Fibroblast of the conjunctiva (primary cell): ENCODE data around the gene CYTH1.

Experiments used
- DNase-seq: peaks from one replicate; pipeline ENCODE4 v3.0.0-alpha.2; 2010; ENCODE audit warnings: low read depth

The CYTH1 gene

DNA sequence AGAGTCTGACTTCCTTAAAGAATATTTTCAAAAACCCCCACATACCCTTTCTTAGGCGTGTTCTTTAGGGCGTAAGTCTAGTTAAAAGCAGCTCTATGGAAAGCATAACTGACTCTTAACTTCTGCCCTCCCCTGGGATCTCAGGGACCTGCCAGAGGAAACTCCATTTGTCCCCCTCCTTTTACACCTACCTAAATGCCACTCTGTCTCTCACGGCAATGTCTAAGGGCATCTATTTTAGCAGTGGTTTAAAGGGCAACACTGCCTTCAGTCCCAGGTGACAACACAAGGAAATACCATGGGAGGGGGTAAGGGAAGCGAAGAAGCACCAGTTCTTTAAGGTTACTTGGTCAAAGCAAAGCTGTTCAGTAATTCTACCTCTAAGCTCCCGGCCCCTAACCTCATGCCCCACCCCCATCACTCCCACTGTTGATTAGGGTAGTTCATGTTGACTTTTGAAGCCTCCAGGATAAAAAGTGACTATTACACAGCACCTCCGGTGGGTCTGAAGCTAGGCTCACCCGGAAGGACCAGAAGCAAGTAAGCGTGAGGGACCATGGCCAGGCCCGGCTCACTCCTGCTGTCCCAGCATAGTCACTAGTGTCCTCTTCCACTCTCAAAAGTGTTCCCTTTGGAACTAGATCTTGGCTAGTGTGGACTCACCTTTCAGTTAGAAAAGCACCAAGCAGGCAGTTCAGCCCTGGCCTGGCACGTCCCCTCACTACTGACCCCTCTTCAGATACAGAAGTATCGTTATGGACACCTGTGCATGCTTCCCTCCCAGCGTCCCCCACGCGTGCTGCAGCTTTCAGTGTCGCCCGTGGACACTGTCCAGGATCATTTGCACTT, 47.1 kb downstream of the CYTH1 start:
- no peak for DNase-seq

DNA sequence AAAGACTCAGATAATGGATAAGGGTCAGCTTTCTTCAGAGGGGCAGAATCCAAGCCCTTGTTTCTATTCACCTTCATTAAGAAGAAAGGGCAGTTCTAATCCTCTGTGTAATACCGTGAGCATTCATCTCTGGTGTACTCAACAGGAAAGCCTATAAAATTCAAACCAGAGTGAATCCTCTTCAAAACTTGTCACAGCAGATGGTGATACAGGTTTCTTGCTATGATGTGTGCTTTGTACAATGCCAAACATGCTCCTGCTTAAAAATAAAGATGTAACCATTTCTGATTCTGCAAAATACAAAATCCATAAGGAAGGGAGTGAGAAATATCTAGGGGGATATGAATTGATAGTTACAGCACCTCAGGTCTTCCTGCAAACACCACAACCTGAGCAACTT, 49.7 kb downstream of the CYTH1 start:
- DNase-seq = no peak

DNA sequence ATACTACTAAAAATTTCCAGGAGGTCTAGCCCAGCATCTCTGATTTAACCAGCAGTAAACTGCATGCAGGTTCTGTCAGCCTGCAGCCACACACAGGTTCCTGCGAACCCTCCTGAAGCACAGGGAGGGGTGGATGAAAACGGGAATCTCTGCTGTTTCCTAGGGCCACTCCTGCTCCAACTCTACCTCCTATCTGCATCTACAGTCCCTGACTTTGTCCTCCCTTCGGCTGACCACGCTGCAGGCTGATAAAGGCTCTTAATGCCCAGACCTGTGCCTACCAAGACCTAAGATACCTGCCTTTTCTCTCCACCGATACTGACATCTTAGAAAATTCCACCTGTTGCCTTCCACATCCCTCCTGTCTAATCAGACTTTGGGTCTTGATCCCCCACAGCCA, 50.2 kb downstream of the CYTH1 start:
- DNase-seq = no peak

DNA sequence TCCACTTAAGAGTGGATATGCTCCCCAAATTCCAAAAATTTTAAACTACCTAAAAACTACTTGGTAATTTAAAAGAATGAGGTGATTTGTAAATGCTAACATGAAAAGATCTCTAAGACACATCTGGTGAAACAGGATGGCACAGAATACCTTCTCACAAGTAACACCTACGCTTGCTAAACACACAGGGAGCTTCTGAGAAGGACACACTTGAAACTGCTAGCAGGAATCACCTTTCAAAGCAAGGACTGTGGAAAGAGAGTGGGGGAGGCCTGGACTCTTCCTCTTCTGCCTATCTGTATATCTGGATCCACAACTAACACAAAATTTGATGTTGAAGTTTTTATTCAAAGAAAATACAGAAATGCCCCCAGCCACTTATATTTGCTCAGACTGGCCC, 52.4 kb downstream of the CYTH1 start:
- DNase-seq = no peak

DNA sequence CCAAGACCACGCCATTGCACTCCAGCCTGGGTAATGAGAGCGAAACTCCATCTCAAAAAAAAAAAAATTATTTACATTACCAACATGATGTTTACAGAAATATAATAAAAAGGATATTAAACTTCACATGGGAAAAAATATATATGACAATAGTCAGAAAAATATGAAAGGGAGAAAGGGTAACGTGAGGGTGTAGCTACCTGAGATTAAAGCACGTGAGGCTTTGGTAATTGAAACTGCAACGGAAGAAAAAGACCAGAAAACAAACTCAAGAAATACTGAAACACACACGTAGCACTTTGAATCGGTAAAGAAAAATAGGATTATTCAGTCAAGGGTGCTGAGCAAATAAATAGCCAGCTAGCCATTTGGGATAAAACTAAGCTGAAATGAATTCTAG, 53.6 kb downstream of the CYTH1 start:
- DNase-seq = no peak

DNA sequence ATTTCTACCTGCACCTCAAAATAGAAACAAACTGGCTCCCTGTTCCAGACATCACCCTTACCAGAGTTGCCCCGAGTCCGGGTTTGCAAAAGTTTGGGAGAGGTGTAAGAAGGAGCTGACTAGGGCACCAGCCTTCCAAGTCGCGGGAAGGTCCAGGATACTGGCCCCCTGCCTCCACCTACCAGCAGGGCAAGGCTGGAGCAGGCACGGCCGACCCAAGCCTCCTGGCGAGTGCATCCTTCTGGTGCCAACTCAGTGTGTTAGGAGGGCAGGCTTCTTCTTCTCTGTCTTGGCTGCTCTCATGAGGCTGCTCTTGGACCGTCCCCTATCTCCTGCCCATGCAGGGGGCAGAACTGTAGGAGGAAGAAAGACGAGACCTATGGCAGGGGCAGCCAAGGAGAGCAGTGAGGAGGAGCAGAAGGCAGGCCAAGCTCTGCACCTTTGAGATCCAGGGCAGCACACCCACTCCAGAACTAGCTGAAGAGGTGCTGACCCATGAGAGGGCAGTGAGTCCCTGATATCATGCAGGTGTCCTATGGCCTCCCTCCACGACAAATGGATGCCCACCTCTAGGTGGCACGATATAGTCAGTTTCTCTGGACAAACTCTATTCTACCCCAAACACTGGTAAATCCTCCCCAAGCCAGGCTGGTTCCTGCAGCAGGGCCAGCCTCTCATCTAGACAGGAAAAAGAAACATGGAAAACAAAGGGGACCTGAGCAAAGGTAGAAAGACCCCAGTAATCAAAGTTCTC, 54.4 kb downstream of the CYTH1 start:
- DNase-seq = no peak

DNA sequence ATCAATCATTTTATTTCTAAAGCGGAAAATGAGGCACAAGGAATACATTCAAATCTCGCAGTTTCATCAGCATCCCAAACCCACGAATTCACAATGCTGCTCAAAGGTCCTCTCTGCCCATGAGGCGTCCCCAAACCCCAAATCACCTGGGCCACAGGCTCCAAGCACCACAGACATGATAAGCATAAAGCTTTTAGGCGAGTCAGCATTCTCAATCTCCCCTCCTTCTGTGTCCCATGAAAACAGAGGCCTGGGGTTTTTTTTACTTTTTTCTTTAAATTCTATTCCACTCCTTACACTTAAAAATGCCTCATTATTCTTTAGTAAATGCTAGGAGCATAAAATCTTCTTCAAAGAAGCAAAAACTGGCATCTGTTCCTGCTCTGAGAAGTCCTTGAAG, 55.0 kb downstream of the CYTH1 start:
- no peak for DNase-seq

DNA sequence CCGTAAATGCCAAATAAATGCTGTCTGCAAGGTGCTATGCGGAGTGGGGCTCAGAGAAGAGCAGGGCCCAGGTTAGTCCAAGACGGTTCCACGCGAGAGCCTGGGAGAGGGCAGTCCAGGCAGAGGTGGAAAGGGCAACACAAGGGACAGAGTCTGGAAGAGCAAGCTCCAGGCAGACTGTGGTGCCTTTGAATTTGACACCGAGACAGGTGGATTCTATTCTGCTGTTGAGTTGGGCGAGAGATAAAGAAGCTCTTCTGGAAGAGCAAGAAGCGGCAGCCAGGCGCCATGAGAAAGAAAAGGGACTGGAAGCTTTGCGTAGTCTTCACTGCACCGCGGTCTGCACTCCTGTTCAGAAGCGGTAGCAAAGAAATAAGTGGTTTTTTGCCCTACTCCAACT, 55.6 kb downstream of the CYTH1 start:
- DNase-seq = no peak

DNA sequence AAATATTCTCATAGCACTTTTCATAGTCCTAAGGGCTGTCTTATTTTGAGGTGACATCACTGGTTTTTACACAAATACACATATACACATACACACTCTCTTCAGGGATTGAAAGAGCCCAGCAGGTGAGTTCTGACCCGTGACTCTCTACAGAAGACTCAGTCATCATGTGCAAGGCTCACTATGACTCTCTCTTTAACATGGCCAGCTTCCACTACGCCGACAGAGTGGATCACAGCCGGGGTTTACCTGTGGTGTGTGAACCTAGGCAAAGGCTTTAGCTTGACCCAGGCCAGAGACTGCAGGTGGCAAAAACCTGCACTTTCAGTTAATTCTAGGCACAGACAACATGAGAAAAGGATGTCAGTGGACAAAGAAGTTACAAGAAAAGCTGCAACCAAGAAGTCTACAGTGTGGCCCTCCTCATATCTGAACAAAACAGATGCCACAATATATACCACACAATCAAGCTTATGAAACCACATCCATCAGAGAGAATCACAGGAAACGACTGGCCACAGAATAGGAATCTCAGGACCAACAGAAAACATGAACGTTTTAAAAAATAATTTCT, 56.5 kb downstream of the CYTH1 start:
- no peak for DNase-seq

DNA sequence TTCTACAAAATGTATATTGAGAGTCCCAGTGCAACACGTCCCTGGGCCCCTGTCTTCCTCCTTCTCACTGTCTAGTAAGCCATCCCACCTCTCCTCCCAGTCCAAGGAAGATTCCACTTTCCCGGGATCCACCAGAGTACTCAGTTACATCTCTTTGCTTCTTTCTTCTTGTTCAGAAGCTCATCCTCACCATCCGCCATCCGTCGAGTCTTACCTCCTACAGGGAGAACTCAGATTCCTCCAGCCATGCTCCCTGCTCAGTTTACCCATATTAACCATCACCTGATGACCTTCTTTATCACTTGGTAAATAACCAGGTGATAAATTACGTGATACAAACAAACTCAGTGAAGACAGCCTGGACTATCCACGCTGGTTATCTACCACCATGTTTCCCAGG, 57.1 kb downstream of the CYTH1 start:
- no peak for DNase-seq

DNA sequence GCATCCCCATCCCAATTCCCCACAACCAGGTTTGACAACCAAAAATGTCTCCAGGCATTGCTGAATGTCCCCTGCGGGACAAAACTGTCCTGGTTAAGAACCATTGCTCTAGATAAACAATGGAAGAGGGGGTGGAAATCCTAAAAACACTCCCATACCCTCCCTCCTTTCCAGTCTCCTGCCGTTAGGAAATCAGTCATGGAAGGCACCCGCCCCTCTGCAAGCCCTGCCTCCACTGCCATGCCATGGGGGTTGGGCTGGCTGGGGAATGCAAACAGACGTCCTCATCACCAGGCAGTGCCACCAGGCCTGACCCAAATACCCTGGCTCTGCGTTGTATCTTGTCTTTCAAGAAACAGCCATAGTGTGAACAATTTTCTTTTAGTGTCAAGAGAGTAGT, 57.5 kb downstream of the CYTH1 start:
- DNase-seq = no peak

DNA sequence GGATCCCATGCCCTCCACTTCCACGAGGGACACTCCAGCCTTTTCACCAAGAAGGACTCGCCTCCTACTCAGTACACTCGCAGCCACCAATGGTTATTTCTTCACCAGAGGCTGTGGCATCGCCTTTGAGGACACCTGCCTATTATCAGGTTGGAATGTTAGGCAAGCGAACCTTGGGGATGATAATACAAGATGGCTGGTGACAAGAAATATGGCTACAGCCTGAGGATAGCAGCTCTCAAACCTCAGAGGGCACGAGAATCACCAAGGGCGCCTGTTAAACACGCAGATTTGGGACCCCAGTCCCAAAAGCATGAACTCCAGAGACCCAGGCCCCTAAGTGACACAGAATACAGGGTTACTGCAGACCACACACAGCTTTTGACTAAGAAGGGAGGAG, 58.1 kb downstream of the CYTH1 start:
- no peak for DNase-seq

DNA sequence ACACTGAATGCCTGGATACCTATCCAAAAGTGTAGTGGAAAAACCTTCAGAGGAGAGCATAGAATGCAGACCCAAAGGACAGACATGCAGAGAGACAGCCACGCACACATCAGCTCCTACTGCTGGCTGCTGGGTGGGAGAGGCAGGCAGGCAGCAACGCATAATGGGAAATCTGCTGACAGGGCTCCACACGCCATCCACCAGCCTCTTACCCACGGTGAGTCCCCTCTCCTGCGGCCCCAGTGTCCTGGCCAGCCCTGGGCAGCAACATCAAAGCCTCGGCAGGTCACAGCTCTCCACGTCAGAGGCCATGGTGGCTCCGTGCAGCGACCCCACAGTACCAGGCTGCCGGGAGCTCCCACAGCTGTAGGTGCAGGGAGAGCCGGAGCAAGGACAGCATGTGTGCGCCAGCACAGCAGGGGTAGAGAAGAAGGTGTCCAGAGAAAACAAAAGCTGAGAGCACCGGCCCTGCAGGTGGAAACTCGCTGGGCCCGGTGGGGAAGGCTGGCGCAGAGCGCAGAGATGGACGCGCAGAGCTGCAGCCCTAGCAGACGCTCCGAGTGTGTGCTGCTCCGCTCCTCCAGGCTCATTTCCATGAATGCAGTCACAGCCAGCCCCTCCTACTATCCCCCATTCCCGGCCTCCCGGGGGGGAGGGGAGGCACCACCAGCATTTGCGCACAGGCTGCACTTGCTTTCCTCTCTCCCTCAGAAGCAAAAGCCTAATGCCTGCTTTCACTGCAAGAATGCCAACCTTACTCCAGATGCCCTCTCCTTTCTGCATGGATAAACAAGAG, 58.9 kb downstream of the CYTH1 start:
- no peak for DNase-seq

DNA sequence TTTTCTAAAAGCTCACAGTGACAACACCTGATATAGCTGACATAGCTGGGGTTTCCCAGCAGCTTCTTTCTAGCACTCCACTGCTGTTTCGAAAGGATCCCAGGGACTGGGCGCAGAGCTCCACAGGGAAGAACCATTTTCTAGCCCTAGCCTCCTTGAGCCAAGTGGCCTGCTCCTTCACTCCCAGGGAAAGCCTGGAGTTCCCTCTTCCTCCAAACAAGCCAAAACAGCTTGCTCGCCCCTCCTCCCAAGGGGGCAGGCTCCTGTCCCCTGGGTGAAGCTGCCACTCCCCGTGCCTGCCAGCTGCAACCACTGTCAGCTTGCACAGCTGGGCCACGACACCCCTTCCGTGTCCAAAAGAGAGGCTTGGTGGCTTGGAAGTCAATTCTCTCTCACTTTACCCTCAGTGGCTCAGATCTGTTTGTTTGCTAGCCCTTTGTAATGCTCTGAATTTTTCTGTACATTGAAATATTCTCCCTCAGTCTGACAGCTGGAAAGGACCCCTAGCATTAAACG, 59.8 kb downstream of the CYTH1 start:
- no peak for DNase-seq

DNA sequence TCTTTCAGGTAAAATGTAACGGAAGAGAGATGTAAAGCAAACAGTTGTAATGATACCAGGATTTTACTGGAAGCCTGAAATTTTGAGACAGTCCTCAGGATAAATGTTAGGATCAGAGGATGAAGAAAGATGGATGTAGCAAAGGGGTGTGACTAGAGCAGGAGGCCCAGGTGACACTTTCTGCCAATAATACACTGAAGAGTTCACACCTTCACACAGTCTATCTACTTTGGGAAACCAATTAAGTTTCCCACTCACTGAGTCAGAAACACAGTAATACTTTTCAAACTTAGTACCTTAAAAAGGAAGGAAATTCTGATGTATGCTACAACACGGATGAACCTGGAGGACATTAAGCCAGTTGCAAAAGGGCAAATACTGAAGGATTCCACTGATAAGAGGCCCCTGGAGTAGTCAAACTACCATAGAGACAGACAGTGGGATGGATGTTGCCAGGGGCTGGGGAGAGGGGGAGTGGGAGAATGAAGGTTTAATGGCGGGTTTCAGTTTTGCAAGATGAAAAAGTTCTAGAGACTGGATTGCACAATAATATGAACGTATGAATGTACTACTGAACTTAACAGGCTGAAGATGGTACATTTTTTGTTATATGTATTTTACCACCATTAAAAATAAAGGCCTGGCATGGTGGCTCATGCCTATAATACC, 62.3 kb downstream of the CYTH1 start:
- DNase-seq = no peak

DNA sequence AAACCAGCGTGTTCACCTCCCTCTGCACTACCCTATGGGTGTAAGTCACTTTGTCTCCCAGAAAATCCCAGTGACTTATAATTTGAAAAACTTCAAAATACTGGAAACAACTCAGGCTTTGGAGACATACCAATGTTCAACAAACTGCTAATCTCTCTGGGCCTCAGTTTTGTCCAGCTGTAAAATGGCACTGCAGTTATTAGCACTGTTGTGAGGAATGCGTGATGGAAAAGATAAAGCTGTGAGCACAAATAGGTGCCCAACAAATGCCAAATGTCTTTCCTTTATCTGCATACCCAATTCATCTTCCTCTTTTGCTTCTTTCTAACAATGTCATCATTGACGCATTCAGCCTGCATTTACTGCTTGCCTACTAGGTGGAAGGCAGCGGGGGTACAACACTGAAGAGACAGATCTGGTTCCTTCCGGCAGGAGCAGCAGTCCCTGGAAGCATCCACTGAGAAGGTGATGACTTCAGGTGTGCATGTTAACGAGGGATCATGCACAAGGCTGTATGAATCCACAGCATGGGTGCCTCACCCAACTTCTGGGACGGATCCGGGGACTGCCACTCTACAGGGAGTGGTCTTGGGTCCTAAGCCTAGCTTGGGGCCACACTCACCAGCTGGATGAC, 63.4 kb downstream of the CYTH1 start:
- no peak for DNase-seq

DNA sequence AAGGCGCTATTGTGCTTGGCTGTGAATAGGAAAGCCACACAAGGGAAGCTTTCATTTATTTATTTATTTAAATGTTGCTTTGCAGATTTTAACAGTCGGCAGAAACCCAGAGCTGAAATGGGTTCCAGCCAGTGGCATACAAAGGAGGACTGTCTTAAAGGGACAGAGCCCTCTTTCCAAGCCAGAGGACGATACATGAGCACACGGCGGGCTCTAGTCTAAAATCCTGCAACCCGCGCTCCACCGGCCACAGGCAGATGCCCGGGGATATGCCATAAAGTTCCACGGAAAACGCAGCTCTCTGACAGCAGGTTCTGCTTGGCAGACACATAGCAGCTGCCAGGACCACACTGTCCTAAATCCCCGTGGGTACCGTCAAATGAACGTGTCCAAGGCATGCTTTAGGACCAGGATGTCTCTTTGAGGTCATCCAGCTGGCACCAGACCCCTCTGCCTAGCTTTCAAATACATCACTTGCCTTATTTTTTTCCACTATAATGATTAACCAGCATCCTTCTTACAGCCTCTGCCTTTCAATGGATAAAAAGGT, 64.6 kb downstream of the CYTH1 start:
- no peak for DNase-seq

DNA sequence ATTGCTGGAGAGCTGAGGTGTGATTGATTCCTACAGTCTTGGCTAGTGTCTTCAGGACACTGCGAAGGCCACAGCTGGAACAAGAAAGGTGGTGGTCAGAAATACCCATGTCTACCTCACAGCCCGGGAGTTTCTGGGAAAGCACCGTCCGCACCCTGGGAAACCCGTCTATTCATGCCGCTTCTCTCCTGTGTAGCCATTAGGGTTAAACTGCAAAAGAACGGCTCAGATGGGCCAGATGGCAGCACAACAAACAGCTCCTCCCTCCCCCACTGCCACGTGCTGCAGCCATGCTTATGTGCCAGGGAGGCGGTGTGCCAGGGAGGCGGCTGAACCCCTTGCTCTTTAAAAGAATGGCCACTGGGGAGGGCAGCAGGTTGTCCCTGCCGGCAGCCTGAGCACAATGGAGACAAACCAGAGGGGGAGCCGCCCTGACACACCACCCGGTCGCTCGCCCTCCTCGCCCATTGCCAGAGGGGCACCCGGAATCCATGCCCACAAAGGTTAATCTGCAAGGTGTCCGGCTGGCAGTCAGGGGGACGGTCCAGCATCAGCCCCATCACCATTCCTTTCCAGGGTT, 65.2 kb downstream of the CYTH1 start:
- no peak for DNase-seq

DNA sequence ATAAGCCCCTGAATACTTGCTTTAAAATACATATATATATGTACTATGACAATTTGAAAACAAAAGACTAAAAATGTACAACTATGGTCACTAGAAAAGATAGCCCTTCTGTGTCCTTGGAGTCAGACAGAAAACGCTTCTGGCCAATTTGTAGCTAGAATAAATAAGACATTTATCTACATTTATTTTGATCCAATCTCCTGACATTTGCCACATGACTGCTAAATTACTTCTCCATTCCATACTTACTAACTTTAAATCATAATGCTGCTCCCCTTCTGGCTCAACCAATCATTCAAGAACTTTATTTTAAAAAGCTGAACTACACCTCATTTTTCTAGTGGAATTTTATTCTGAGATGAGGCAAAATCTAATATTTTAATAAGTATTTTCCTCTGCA, 65.8 kb downstream of the CYTH1 start:
- no peak for DNase-seq

DNA sequence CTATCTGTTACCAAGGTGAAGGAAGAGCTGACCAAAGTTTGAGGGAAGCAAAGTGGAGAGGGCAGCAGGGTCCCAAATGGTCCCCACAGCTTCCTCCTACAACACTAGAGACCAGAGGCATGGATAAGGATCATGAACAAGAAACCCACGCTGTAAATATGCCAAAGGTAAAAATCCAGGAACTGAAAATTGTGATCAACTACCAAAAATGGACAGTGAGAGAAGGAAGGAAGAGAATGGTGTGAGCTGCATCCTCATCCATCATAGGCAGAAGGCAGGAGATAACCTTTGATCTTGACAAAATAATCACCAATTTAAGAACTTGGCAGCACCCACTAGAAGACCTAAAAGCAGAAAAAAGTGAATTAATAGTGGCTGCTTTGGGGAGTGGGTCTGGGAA, 66.2 kb downstream of the CYTH1 start:
- no peak for DNase-seq
